HG02623 (cell line): ENCODE measurements around the gene TTC9C.
"Not testable (repeated sequence)": the region's sequence is repeated elsewhere in the genome, so short reads cannot be mapped to it uniquely, and the experiment has no call there.

Experiments
- ATAC-seq: cut with Tn5 transposase; IDR thresholded peaks from one replicate; pipeline ENCODE4 v1.9.1; 2021; ENCODE audit warnings: moderate library complexity; ENCODE audit not compliant: unreplicated experiment

The TTC9C gene, protein sequence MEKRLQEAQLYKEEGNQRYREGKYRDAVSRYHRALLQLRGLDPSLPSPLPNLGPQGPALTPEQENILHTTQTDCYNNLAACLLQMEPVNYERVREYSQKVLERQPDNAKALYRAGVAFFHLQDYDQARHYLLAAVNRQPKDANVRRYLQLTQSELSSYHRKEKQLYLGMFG

DNA sequence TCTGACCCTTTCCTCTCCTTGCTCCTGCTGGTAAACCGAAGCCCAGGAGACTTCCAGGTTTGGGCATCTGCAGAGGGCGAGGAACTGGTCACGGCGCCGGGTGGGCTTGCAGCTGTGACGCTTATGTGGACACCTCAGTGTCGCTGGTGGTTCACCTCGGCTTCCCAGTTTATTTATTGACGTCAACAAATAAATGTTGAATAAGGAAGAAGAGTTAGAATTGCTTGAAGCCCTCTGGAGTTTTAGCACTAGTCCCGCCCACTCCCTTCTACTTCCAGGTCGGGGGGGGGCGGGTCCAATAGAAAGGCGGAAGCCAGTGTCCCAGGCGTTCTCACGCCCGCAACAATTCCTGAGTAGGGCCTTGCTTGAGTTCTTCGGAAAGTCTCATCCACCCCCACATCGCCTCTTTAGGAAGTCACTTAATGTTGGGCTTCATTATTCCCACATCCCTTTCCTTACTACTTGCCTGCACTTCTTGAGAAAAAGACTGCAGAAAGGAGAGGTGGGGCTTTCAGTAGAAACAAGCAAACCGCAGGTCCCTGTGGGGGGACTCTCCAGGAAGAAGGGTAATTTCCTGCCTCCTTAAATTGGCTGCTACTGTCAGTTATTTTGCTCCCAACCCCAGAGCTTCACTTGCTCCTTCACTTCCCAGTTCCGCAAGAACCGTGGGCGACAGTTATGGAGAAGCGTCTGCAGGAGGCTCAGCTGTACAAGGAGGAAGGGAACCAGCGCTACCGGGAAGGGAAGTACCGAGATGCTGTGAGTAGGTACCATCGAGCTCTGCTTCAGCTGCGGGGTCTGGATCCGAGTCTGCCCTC is at the start of gene TTC9C:
TSS of gene TTC9C (plus strand) at position 316 of the 818 bp plus-strand sequence. CDS start at position 679, 363 bp downstream.
- no peak for ATAC-seq

DNA sequence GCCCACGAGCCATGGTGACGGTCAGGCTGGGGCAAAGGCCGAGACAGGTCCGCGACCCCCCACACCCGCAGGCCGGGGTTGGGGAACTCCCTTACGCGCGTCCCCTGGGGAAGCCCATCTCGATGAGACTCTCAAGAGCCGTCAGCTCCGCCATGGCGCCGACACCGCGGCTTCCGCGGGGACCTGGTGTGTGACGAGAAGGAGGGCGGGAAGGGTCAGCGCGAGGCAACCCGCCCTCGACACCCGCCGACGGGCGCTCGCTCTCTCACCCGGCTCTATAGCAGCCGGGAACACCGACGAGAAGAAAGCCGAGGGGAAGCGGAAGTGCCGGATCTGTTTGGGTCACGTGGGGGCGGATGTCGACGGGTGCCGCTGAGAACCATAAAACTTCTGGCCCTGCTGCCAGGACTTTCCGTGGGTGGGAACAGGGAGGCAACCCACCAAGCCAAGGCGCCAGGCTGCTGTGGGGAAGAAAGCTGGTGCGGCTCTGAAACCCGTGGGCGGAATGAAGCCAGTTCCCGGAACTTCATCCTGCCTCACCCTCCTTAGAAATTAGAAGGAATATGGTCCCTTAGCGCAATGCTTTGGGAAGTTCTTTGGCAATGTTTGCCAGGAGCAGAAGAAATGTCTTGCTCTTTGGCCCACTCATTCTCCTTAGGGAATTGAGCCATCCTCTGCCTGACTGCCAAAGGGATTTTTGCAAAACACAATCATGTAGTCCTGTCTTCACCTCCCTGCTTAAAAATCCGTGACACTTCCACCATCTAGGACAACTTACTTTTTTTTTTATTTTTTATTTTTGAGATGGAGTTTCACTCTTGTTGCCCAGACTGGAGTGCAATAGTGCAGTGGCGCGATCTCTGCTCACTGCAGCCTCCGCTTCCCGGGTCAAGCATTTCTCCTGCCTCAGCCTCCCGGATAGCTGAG is 49.3 kb upstream of the TTC9C start, which contains the start of gene UBXN1:
TSS of gene UBXN1 (minus strand) at position 304 of the 927 bp plus-strand sequence. CDS start at position 154, 150 bp downstream.
- ATAC-seq: peak; percentile 54

DNA sequence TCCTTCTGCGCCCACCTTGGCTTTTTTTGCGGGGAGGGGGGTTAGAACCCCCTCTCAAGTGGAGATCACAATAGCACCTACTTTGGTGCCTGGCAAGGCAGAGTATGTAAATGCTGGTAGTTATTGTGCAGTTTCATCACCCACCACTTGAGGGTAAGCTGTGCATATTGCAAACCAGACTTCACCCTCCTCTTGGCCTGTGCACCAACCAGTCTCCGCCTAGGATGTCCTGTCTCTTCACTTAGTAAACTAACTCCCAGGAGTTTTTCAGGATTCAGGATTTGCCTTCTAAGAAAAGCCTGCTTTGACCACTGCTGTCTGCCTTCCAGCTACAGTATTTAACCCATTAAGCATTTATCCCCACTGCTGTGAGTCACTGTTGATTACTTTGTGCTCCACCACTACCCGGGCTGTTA is 47.5 kb upstream of the TTC9C start:
- no peak for ATAC-seq

DNA sequence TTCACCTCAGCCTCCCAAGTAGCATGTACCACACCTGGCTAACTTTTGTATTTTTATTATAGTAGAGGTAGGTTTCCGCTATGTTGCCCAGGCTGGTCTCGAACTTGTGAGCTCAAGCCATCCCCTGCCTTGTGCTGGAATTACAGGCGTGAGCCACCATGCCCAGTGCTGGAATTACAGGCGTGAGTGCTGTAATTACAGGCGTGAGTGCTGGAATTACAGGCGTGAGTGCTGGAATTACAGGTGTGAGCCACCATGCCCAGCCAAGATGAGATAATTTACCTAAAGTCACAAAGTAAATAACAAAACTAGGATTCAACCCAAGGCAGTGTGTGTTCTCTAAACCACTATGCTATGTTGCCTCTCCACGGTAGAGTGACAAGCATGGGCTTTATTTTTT is 45.8 kb upstream of the TTC9C start:
- no peak for ATAC-seq

DNA sequence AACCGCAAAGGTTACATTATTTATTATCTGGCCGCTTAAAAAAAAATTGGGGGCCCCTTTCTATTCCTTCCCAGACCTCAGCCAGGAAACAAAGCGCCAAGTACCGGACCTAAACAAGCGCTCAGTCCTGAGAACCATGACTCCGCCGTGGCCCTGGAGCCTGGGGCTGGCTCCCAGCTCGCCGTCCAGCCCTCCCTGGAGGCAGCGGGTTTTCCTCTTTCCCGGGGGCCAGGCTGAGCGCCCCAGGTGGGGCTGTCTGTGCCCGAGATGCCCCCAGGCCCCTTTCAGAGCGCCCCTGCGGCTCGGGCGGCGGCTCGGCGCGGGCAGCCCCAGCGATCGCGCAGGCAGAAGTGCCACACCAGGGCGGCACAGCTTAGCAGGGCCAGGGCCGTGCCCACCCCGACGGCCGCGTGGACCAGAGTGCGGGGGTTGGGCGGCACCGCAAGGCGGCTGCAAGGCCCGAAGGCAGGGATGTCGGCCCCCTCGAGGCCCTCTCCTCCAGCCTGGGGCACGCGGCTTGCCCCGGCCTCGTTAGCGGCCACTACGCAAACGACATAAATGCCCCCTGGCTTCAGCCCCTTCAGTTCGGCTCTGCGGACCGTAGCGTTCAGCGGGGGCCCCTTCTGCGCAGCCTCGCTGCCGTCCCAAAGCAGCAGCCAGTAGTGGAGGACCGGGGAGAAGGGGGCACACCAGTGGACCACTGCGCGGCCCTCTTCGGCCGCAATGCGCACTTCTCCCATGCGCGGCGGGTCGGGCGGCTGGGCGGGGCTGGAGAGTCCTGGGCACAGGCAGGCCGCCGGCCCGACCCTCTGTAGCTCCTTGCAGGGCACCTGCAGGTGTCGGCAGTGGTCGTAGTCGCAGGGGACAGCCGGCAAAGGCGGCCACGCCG is 40.5 kb upstream of the TTC9C start:
- ATAC-seq: no peak

DNA sequence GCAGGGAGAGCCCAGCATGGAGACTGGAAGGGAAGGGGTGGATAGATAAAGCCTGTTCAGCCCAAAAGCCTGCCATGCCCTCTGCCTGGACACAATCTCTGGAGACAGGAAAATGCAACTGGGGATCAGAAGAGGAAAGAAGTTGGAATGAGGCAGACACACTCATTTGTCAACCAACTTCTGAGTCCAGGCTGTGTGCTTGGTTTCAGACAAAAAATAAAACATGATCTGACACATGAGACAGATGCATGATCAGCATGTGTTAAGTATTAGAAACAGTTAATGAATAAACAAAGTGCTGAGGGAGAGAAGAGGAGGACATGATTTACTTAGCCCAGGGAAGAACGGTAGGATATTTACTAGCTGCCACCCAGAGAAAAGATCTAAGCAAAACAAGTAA is 39.8 kb upstream of the TTC9C start:
- ATAC-seq: no peak

DNA sequence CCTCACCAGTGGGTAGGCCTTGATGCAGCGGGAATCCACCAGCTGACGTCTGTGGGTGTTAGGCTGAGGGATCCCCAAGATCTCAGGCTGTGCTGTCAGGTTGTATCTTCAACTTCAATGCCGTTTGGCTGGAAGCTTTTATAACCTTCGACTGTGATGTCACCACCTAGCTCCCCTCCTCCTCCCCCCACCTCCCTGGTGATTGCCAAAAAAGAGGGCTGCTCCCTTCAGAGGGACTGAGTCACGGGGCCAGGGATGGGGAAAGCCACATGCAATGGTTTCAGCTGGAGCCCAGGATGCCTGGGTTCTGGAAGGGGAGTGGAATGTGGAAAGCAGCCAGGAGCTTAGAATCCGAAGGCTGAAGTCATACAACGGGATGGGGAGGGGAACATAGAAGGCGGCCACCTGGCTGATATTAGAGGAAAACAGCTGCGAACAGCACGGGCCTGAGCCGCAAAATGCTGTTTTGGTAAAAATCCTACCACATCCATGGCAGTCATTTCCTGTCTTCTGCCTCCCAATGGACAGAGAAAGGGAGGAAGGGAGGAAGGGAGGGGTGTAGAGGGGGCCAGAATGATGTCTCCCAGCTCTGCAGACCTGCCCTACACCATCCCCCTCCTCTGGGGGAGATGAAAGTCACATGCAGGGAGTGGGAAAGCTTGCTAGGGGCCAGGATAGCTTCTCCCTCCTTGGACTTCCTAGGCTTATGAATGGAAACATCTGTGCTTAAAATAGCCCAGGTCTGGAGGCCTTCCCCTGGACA is 38.7 kb upstream of the TTC9C start, which contains the start of gene LRRN4CL:
TSS of gene LRRN4CL (minus strand) at position 110 of the 763 bp plus-strand sequence. CDS start 1,022 bp downstream, outside the sequence.
- ATAC-seq: no peak

DNA sequence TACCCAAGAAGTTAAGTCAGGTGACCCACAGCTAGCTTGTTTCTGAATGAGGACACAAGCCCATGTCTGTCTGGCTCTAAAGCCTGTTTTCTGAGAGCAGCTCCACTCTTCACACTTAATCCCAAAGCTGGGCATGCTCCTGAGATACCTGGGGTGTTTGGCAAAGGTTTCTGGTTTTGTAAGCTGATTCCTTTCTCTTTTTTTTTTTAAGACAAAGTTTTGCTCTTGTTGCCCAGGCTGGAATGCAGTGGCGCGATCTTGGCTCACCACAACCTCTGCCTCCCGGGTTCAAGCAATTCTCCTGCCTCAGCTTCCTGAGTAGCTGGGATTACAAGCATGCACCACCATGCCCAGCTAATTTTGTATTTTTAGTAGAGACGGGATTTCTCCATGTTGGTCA is 34.7 kb upstream of the TTC9C start:
- ATAC-seq: not testable (repeated sequence)

DNA sequence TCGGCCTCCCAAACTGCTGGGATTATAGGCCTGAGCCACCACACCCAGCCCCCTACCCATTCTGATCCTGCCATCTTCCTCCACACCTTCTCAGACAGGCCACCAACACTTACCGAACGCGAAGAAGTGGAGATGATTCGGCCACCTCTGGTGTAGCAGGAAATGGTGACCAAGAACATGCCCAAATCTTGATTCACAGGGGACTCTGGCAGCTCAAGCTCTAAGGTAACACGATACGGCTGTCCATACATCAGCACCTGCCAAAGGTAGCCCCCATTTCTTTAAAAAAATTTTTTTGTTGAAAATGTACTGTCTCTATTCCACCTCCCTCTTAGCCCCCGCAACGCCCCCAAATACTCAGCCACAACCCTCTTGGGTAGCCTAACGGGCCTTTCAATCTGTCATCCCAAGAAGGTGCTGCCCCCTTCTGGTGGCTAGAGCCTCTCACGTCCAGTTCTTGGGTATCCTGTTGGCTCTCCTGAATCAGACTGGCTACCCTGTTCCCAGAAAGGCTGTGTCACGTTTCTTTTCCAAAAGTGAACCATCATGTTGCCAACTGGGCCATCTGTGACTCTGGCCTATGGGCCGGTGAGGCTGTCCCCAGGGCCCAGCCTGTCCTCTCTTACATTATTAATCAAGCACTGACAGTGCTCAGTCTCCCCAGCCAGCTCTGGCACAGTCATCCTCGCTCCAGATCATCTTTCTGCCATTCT is 33.7 kb upstream of the TTC9C start:
- ATAC-seq: no peak

DNA sequence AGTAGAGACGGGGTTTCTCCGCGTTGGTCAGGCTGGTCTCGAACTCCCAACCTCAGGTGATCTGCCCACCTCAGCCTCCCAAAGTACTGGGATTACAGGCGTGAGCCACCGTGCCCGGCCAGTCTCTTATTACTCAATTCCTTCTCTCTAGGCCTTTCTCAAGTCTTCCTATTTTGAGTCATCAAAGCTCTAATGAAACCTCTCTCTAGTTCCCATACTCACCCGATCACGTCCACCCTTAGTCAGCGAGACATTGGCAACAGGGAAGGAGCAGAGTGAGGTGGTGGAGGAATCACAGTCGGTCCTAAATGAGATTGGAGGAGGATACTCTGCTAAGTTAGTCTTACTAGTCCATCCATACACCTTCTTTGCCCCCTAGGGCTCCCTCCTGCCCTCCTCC is 26.0 kb upstream of the TTC9C start:
- no peak for ATAC-seq

DNA sequence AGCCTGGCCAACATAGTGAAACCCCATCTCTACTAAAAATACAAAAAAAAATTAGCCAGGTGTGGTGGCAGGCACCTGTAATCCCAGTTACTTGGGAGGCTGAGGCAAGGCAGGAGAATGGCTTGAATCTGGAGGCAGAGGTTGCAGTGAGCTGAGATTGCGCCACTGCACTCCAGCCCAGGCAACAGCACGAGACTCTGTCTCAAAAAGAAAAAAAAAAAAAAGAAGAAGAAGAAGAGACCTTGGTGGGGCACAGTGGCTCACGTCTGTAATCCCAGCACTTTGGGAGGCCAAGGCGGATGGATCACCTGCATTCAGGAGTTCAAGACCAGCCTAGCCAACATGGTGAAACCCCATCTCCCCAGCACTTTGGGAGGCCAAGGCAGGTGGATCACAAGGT is 24.4 kb upstream of the TTC9C start:
- not testable (repeated sequence) for ATAC-seq

DNA sequence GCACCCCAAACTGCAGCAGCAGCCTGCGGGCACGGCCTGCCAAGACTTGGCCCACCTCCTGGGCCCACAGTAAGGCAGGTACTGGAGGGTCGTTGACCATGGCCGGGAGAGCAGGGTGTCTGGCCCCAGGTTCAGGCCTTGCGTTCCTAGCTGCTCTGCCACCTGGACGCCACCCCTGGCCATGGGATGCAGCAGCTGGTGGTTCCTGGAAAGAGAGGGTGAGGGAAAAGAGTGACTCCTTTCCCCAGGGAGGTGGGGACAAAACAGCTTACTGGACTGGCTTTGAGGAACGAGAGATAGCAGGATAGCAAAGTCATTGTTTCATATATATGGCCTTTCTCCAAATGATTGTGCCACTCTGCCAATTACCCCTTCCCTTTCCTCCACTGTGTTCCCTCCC is 22.9 kb upstream of the TTC9C start:
- ATAC-seq: no peak

DNA sequence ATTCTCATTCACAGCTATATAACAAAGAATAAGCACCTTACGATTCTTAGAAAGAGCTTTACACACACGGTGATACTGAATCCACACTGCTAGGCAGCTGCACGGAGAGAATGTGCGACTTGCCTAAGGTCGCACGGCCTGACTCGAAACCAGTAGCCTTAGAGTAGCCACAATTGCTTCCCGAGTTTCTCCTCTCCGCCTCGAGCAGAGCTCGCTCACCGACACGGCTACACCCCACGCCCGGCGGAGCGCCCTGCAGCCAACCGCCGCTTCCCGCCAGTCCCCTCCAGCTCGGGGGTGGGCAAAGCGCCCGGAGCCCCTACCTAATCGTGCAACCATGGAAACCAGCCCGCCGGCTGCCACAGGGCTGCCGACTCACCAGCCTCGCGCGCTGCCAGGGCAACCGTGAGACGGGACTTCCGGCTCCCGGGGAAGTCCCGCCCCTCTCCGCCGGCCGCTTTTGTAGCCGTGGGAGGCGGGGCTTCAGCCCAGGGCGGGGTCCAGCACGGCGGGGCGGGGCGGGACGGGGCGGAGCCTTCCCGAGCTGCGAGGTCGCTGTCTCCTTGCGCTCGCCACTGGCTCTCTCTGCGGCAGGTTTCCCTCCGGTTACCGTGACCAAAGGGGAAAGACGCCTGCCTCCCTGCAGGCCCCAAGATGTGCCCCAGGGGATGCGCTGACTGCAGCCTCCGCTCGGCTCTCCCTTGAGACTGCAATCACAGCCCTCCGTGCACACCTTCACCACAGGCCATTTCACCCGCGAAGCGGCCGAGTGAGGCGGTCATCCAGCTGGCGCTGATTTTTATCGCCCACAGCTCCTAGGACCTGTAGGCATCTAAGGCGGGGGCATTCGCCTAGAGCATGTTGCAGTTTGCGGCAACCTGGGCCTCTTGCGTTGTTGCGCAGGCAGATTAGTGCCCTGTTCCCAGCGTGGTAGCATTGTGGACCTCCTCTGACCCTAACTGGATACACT is 22.1 kb upstream of the TTC9C start:
- peak; percentile 59 for ATAC-seq

DNA sequence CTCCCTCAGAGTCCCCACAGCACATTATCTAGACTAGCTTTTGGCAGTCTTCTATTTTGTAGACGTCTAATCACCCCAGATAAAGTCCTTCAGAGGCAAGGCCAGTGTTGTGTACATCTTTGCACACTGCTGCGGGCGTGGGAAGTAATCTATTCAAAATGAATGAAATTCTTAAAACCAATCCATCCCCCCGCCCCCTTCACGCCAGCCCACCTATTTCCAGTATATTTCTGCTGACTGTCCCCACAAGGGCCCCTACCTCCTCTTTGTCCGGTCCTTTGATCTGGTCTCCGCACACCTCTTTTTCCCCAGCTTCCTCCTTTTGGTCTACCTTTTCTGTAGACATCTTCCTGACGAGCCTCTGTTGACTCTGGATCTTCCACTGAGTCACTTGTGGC is 21.4 kb upstream of the TTC9C start:
- ATAC-seq: no peak

DNA sequence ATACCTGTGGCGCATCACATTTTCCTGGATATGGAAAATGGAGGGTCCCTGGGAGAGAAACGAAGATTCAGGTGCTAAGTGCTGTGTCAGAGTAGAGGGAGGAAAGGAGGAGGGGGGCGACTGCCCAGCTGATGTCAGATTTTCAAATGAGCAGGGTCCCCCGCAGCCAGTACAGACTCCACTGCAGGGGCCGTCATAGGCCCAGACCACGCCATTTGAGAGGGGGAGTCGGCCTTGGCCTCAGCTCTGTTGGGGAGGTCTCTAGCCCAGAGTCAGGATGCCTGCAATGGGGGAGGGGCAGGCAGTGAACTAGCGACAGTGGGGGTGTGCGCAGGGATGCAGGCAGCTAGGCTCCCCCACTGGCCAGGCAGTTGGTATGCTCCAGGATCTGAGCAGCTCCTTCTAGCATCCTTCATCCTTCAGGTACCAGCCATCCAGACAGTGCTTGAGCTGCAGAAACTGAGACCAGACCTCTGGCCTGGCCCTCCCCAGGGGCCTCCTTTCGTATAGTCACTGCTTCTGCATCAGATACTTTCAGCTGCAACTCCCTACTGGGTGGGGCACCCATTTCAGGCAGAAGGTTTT is 20.9 kb upstream of the TTC9C start, which contains the start of the genes BSCL2 and GNG3:
TSS of gene BSCL2 (minus strand) at position 148 of the 585 bp plus-strand sequence. CDS start 229 bp downstream, outside the sequence.
TSS of gene GNG3 (plus strand) at position 400 of the 585 bp plus-strand sequence. CDS start 620 bp downstream, outside the sequence.
- ATAC-seq: no peak

DNA sequence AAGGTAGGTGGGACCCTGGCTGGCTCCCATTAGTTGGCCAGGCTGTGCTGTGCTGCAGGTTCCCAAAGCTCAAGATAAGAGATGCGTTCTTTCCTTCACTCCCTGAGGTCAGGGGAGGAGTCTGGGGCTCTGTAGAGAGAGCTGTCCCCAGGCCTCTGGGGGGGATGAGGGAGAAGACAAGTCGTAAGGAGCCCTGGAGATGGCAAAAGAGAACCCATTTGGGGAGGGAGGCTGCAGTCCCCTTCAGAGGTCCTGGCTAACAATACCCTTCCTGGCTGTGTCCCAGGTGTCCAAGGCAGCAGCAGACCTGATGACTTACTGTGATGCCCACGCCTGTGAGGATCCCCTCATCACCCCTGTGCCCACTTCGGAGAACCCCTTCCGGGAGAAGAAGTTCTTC is 19.9 kb upstream of the TTC9C start:
- no peak for ATAC-seq

DNA sequence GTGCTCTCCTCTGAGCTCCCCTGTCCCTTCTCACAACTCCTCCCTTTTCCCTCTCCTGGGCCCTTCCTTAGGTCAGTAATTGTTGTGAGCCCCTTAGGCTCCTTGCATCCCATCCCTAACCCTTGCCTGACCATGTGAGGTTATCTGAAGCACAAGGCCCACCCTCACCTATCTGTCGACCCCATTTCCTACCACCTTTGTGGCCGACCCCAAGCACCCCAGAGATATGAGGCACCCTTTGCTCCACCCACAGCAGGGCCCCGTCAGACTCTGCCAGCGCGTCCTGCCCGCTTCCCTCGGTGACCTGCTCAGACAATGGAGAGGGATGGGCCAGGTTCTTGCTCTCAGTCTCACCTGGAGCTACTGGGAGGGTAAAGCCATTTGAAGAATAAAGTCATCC is 19.5 kb upstream of the TTC9C start:
- no peak for ATAC-seq
